IPS-NIHi11 (cell line): ENCODE data around the gene MARCHF11.

Experiments used
- DNase-seq: peaks from one replicate; pipeline ENCODE4 v3.0.0; 2012; ENCODE audit warnings: mixed read lengths, low spot score

MARCHF11 gene

GRCh38 chr5:16051246-16051755 is 128.3 kb downstream of the MARCHF11 start:
- DNase-seq, result no peak

- DNase-seq, result no peak
Observed at GRCh38 chr5:16050414-16050813, 129.2 kb downstream of the MARCHF11 start.

GRCh38 chr5:16049761-16050160 is 129.8 kb downstream of the MARCHF11 start:
- DNase-seq, result no peak

- DNase-seq, result no peak
Observed at GRCh38 chr5:16048132-16048531, 131.5 kb downstream of the MARCHF11 start.

- no peak for DNase-seq
Observed at GRCh38 chr5:16043349-16043965, 136.1 kb downstream of the MARCHF11 start.

- no peak for DNase-seq
Observed at GRCh38 chr5:16037121-16037845, 142.3 kb downstream of the MARCHF11 start.

GRCh38 chr5:16034319-16035001 is 145.1 kb downstream of the MARCHF11 start:
- no peak for DNase-seq

- no peak for DNase-seq
Observed at GRCh38 chr5:16033187-16033925, 146.2 kb downstream of the MARCHF11 start.

GRCh38 chr5:16028708-16029107 is 150.9 kb downstream of the MARCHF11 start:
- no peak for DNase-seq

GRCh38 chr5:16025681-16026080 is 153.9 kb downstream of the MARCHF11 start:
- DNase-seq, result no peak

- no peak for DNase-seq
Observed at GRCh38 chr5:16018970-16019369, 160.6 kb downstream of the MARCHF11 start.

GRCh38 chr5:16017720-16018119 is 161.9 kb downstream of the MARCHF11 start:
- no peak for DNase-seq
